HEK293T (cell line): ENCODE data around the gene PITX3.

Experiments used
- CTBP1 ChIP-seq: fragments of 450-650 bp; IDR thresholded peaks from 2 replicates; pipeline ENCODE4 v1.6.1; 2016; ENCODE audit warnings: borderline replicate concordance
- FOXM1 ChIP-seq: fragments of 450-650 bp; IDR thresholded peaks from 2 replicates; pipeline ENCODE4 v1.6.1; 2017; ENCODE audit warnings: mild to moderate bottlenecking, borderline replicate concordance
- SUZ12 ChIP-seq: fragments of 450-650 bp; IDR thresholded peaks from 2 replicates; pipeline ENCODE4 v1.6.1; 2016; ENCODE audit warnings: mild to moderate bottlenecking
- ZNF384 ChIP-seq: fragments of 450-650 bp; IDR thresholded peaks from 2 replicates; pipeline ENCODE4 v1.6.1; 2016

DNA sequence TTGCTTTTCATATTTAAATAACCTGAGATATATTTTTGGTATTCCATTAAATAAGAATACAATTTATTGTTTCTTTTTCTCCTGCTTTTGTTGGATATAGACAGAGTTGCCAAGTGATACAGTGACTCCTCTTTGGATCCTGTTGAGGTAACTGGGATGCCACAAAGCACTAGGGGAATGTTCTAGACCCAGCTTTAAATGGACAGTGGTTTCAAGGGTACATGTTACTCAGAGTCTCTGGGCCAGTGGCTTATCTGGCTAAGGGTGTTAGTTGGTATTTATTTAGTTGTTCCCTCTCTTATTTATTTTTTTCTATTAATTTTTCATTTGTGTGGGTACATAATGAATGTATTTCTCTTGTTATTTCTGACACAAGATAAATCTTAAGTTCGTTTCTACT lies 13.1 kb upstream of the PITX3 start:
- TF ChIP-seq SUZ12 (no peak), ZNF384 (no peak), CTBP1 (no peak), FOXM1 (no peak)
